Skeletal muscle tissue (tissue), 4 donors: Measurements from ENCODE around the gene MRPL23. TPM values are rescaled to one million over a fixed set of nuclear protein-coding genes. Genes with fewer than 3 reads are reported as not detected.

Source experiments
- H3K27ac ChIP-seq: one replicate; pipeline ENCODE4 v1.7.0; 2013; ENCODE audit warnings: mild to moderate bottlenecking, low read depth, low read length, inconsistent platforms
- H3K27me3 ChIP-seq, 3 donors: one replicate each; pipeline ENCODE4 v1.7.0; 2013; ENCODE audit warnings: low read length in 3 of 3; ENCODE audit not compliant: control insufficient read depth in 3 of 3, insufficient read depth in 3 of 3
- H3K36me3 ChIP-seq, 3 donors: one replicate each; pipeline ENCODE4 v1.7.0; 2013; ENCODE audit warnings: low read length in 3 of 3; ENCODE audit not compliant: control insufficient read depth in 3 of 3, insufficient read depth in 3 of 3
- H3K4me1 ChIP-seq, 3 donors: one replicate each; pipeline ENCODE4 v1.7.0; 2013; ENCODE audit warnings: low read length in 3 of 3, mild to moderate bottlenecking in 3 of 3; ENCODE audit not compliant: control insufficient read depth in 3 of 3, insufficient read depth in 3 of 3
- H3K4me3 ChIP-seq, 3 donors: one replicate each; pipeline ENCODE4 v1.7.0; 2013; ENCODE audit warnings: low read length in 3 of 3
- H3K9ac ChIP-seq, 3 donors: one replicate each; pipeline ENCODE4 v1.7.0; 2013; ENCODE audit warnings: low read length in 3 of 3, mild to moderate bottlenecking in 3 of 3, moderate library complexity in 2 of 3, low read depth in 1 of 3
- H3K9me3 ChIP-seq, 3 donors: one replicate each; pipeline ENCODE4 v1.7.0; 2013; ENCODE audit warnings: low read length in 3 of 3; ENCODE audit not compliant: control insufficient read depth in 3 of 3
- total RNA-seq: library from RNA; depleted of rRNA; stranded (reverse); fragments of >200 nt; gene quantifications from one replicate; pipeline ENCODE4 v1.2.3, GENCODE V29; 2014
- donor health status: Osteomylitis.

MRPL23 gene
- total RNA-seq, 1 donor from 2014 or later, result 12.0 TPM

GRCh38 chr11:1988174-1988573 lies 41.0 kb downstream of the MRPL23 start:
- Histone ChIP-seq H3K9ac (no peak overlapping the region), H3K9me3 (no peaks in the 10 kb centered on the region), H3K27ac (no peak overlapping the region), H3K4me1 (no peaks in the 10 kb centered on the region), H3K27me3 (no peaks in the 10 kb centered on the region), H3K4me3 (no peak overlapping the region), H3K36me3 (no peaks in the 10 kb centered on the region)

GRCh38 chr11:1988667-1989317 lies 41.7 kb downstream of the MRPL23 start:
- H3K9me3 ChIP-seq, result no peaks in the 10 kb centered on the region
- H3K9ac ChIP-seq, result no peak overlapping the region
- H3K27me3 ChIP-seq, result no peaks in the 10 kb centered on the region
- H3K4me3 ChIP-seq, result no peak overlapping the region
- H3K36me3 ChIP-seq, result no peaks in the 10 kb centered on the region
- no peaks in the 10 kb centered on the region for H3K4me1 ChIP-seq
- no peak overlapping the region for H3K27ac ChIP-seq

GRCh38 chr11:1989953-1990352 lies 42.8 kb downstream of the MRPL23 start:
- no peak overlapping the region for H3K9ac ChIP-seq
- no peak overlapping the region for H3K27ac ChIP-seq
- no peaks in the 10 kb centered on the region for H3K36me3 ChIP-seq
- H3K27me3 ChIP-seq, result no peaks in the 10 kb centered on the region
- no peaks in the 10 kb centered on the region for H3K9me3 ChIP-seq
- H3K4me1 ChIP-seq, result no peaks in the 10 kb centered on the region
- no peak overlapping the region for H3K4me3 ChIP-seq

- Histone ChIP-seq H3K4me3 (no peak overlapping the region), H3K9me3 (no peaks in the 10 kb centered on the region), H3K4me1 (no peaks in the 10 kb centered on the region), H3K27ac (no peak overlapping the region), H3K27me3 (no peaks in the 10 kb centered on the region), H3K9ac (no peak overlapping the region), H3K36me3 (no peaks in the 10 kb centered on the region)
These were observed 43.9 kb downstream of the MRPL23 start for GRCh38 chr11:1990872-1991578.

- no peaks in the 10 kb centered on the region for H3K36me3 ChIP-seq
- no peak overlapping the region for H3K9ac ChIP-seq
- H3K27ac ChIP-seq, result no peak overlapping the region
- H3K4me3 ChIP-seq, result no peak overlapping the region
- no peaks in the 10 kb centered on the region for H3K4me1 ChIP-seq
- H3K9me3 ChIP-seq, result no peaks in the 10 kb centered on the region
- H3K27me3 ChIP-seq, result no peaks in the 10 kb centered on the region
These were observed 45.0 kb downstream of the MRPL23 start for GRCh38 chr11:1992111-1992510.

- H3K27me3 ChIP-seq, result no peaks in the 10 kb centered on the region
- no peak overlapping the region for H3K4me3 ChIP-seq
- H3K9me3 ChIP-seq, result no peaks in the 10 kb centered on the region
- H3K36me3 ChIP-seq, result no peaks in the 10 kb centered on the region
- no peaks in the 10 kb centered on the region for H3K4me1 ChIP-seq
- H3K27ac ChIP-seq, result no peak overlapping the region
- H3K9ac ChIP-seq, result no peak overlapping the region
These were observed 47.0 kb downstream of the MRPL23 start for GRCh38 chr11:1994121-1994520.

- Histone ChIP-seq H3K4me1 (no peaks in the 10 kb centered on the region), H3K9ac (no peak within 1 kb of the TSS), H3K27ac (no peak within 1 kb of the TSS), H3K27me3 (no peaks in the 10 kb centered on the region), H3K9me3 (no peaks in the 10 kb centered on the region), H3K4me3 (no peak within 1 kb of the TSS), H3K36me3 (no peaks in the 10 kb centered on the region)
These were observed 50.6 kb downstream of the MRPL23 start, which contains the start of gene H19 for GRCh38 chr11:1997755-1998154. Gene H19 (minus strand): TSS chr11:1997842.

- no peaks in the 10 kb centered on the region for H3K36me3 ChIP-seq
- H3K27me3 ChIP-seq, result no peaks in the 10 kb centered on the region
- no peak overlapping the region for H3K9ac ChIP-seq
- no peaks in the 10 kb centered on the region for H3K9me3 ChIP-seq
- H3K27ac ChIP-seq, result no peak overlapping the region
- H3K4me3 ChIP-seq, result no peak overlapping the region
- H3K4me1 ChIP-seq, result no peaks in the 10 kb centered on the region
These were observed 51.2 kb downstream of the MRPL23 start for GRCh38 chr11:1998290-1998689.

GRCh38 chr11:1998861-1999260 lies 51.7 kb downstream of the MRPL23 start:
- Histone ChIP-seq H3K9me3 (no peaks in the 10 kb centered on the region), H3K27ac (no peak overlapping the region), H3K9ac (no peak overlapping the region)

GRCh38 chr11:2002042-2002776 lies 55.1 kb downstream of the MRPL23 start:
- no peaks in the 10 kb centered on the region for H3K27me3 ChIP-seq
- H3K4me1 ChIP-seq, result no peaks in the 10 kb centered on the region
- no peak overlapping the region for H3K27ac ChIP-seq
- no peaks in the 10 kb centered on the region for H3K36me3 ChIP-seq
- H3K9ac ChIP-seq, result no peak overlapping the region
- H3K9me3 ChIP-seq, result no peaks in the 10 kb centered on the region
- no peak overlapping the region for H3K4me3 ChIP-seq

More at GRCh38 chr11:1998861-1999260, 51.7 kb downstream of the MRPL23 start:
- Histone ChIP-seq H3K4me3 (no peak overlapping the region), H3K36me3 (no peaks in the 10 kb centered on the region), H3K27me3 (no peaks in the 10 kb centered on the region), H3K4me1 (no peaks in the 10 kb centered on the region)
